Activated B cell treated with CpG ODN at 0.5 μM for 24 hours (primary cell): ENCODE data around the gene FAR2. TPM values are rescaled to one million over a fixed set of nuclear protein-coding genes. Genes with fewer than 3 reads are reported as not detected.

Experiments
- ATAC-seq: fragments of 200-7000 bp; cut with Tn5 transposase; one replicate; pipeline ENCODE4 v1.10.0; 2021; ENCODE audit warnings: low read depth, mild to moderate bottlenecking, moderate library complexity
- CTCF ChIA-PET: fragments of 350-600 bp; sonication (Branson Sonifier 250); formaldehyde crosslinking; loops from one replicate; lab custom pipeline; 2021; ENCODE audit warnings: antibody characterized with exemption; lab: Charles Lee
- POLR2A ChIA-PET: fragments of 350-600 bp; sonication (Branson Sonifier 250); formaldehyde crosslinking; loops from one replicate; lab custom pipeline; 2021; ENCODE audit warnings: antibody characterized with exemption; lab: Charles Lee
- DNase-seq: peaks from one replicate; pipeline ENCODE4 v3.0.0; 2022
- H3K27ac Mint-ChIP-seq: one replicate; pipeline ENCODE4 v1.8.0; 2020; ENCODE audit warnings: mixed read lengths
- H3K27me3 Mint-ChIP-seq: one replicate; pipeline ENCODE4 v1.8.0; 2021; ENCODE audit warnings: mixed read lengths
- H3K36me3 Mint-ChIP-seq: one replicate; pipeline ENCODE4 v1.8.0; 2021; ENCODE audit warnings: low read depth, mixed read lengths
- H3K4me1 Mint-ChIP-seq: one replicate; pipeline ENCODE4 v1.8.0; 2021; ENCODE audit warnings: mixed read lengths
- H3K4me3 Mint-ChIP-seq: one replicate; pipeline ENCODE4 v1.8.0; 2020; ENCODE audit warnings: mild to moderate bottlenecking, mixed read lengths
- H3K9me3 Mint-ChIP-seq: one replicate; pipeline ENCODE4 v1.8.0; 2020; ENCODE audit warnings: mixed read lengths
- intact Hi-C: fragments of 100-400 bp; cut with micrococcal nuclease; formaldehyde crosslinking; loops from one replicate; pipeline ENCODE4 v1.15.1; 2024
- total RNA-seq: library from RNA; stranded (reverse); gene quantifications from 2 replicates; pipeline ENCODE4 v1.2.3, GENCODE V29; 2022
- TF ChIP-seq, protein P1 (sequence below): fragments of 200-600 bp; IDR thresholded peaks from one replicate; pipeline ENCODE4 v1.8.0; 2022; ENCODE audit warnings: antibody characterized with exemption, mild to moderate bottlenecking

Gene FAR2
- not detected in 2 replicates for total RNA-seq

- no peak within 1 kb of the TSS for H3K27ac Mint-ChIP-seq
- CTCF ChIA-PET, result no interaction called here
- POLR2A ChIA-PET, result no interaction called here
Measured at GRCh38 chr12:29148911-29149690, at the start of gene FAR2. TSS of gene FAR2 (plus strand) at chr12:29149278. CDS start at chr12:29270450, 121,172 bp downstream.

GRCh38 chr12:29102741-29103140, 46.3 kb upstream of the FAR2 start:
- intact Hi-C loops, result no loop called here
- Mint-ChIP-seq H3K27me3 (no peaks in the 10 kb centered on the region), H3K36me3 (no peaks in the 10 kb centered on the region), H3K4me1 (peaks cover 21% of the 10 kb centered on the region), H3K27ac (no peak overlapping the region), H3K4me3 (no peak overlapping the region), H3K9me3 (peaks cover 7% of the 10 kb centered on the region)
- CTCF ChIA-PET, result no interaction called here
- DNase-seq, result no peak
- ATAC-seq, result no peak
- POLR2A ChIA-PET, result no interaction called here
- TF ChIP-seq, protein P1, sequence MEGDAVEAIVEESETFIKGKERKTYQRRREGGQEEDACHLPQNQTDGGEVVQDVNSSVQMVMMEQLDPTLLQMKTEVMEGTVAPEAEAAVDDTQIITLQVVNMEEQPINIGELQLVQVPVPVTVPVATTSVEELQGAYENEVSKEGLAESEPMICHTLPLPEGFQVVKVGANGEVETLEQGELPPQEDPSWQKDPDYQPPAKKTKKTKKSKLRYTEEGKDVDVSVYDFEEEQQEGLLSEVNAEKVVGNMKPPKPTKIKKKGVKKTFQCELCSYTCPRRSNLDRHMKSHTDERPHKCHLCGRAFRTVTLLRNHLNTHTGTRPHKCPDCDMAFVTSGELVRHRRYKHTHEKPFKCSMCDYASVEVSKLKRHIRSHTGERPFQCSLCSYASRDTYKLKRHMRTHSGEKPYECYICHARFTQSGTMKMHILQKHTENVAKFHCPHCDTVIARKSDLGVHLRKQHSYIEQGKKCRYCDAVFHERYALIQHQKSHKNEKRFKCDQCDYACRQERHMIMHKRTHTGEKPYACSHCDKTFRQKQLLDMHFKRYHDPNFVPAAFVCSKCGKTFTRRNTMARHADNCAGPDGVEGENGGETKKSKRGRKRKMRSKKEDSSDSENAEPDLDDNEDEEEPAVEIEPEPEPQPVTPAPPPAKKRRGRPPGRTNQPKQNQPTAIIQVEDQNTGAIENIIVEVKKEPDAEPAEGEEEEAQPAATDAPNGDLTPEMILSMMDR, result no peak

More at GRCh38 chr12:29148911-29149690, at the start of gene FAR2:
- peaks cover 30% of the 10 kb centered on the region for H3K4me1 Mint-ChIP-seq
- intact Hi-C loops, result loop anchor here (5.0 kb wide), 1 partner anchor 233 kb away; the partner anchor contains the start of gene ERGIC2
- H3K36me3 Mint-ChIP-seq, result no peaks in the 10 kb centered on the region
- H3K9me3 Mint-ChIP-seq, result no peaks in the 10 kb centered on the region
- peak within 1 kb of the TSS; percentile 78 for H3K4me3 Mint-ChIP-seq
- H3K27me3 Mint-ChIP-seq, result peaks cover 21% of the 10 kb centered on the region
- ATAC-seq (peak; percentile 30), DNase-seq (no peak)
- TF ChIP-seq, protein P1, result no peak

- TF ChIP-seq, protein P1, result no peak
- ATAC-seq, result peak; percentile 72
- H3K4me3 Mint-ChIP-seq, result peak overlapping the region; percentile 46
- H3K36me3 Mint-ChIP-seq, result no peaks in the 10 kb centered on the region
- CTCF ChIA-PET, result no interaction called here
- POLR2A ChIA-PET, result no interaction called here
- no peaks in the 10 kb centered on the region for H3K27me3 Mint-ChIP-seq
- no peak for DNase-seq
- peaks cover 21% of the 10 kb centered on the region for H3K4me1 Mint-ChIP-seq
- H3K27ac Mint-ChIP-seq, result peak overlapping the region; percentile 47
- peaks cover 7% of the 10 kb centered on the region for H3K9me3 Mint-ChIP-seq
- intact Hi-C loops, result no loop called here
Measured at GRCh38 chr12:29103539-29103974, 45.5 kb upstream of the FAR2 start.

GRCh38 chr12:29104516-29104915, 44.6 kb upstream of the FAR2 start:
- Mint-ChIP-seq H3K36me3 (no peaks in the 10 kb centered on the region), H3K27me3 (no peaks in the 10 kb centered on the region), H3K27ac (no peak overlapping the region), H3K4me1 (peaks cover 21% of the 10 kb centered on the region), H3K4me3 (no peak overlapping the region), H3K9me3 (peaks cover 3% of the 10 kb centered on the region)
- DNase-seq, result no peak
- no peak for ATAC-seq
- TF ChIP-seq, protein P1, result no peak
- POLR2A ChIA-PET, result no interaction called here
- CTCF ChIA-PET, result no interaction called here
- intact Hi-C loops, result no loop called here
